Brain pericyte (primary cell): ENCODE measurements around the gene MMP12.

ENCODE experiments used
- DNase-seq: peaks from one replicate; pipeline ENCODE4 v3.0.0-alpha.2; 2012; ENCODE audit warnings: low read depth, low spot score

MMP12 gene

DNA sequence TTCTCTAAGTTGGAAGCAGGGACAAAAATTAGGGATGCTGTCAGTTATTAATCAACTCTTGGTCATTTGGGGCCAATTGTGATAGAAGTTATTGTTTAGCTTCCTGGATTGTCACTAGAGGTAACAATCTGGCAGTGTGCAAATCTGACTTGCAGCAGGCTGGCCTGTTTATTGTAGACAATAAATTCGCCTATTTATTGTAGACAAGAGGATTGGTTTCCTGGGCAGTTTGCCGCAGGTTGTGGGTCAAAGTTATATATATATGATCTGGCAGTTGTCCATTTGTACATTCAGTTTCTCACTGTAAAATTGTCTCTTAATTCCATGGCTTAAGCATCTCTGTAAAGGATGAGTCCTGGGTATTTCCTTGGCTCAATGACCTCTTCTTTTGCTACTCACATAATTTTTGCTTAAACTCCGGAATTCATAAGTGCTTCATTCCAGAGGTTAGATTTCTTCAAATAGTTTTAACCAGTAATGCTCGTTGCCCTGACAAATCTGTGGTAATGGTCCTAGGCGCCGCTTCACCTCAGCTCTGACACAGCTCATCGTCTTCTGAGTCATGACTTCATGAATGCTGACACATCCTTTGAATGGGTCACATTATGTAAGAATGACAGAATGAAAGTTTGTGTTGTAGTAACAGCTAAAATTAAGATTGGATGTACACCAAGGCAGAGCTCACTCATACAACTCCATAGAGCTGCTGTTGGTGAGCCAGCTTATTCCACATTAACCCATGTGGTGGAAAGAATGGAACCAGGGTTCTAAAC, 23.6 kb downstream of the MMP12 start:
- DNase-seq, result no peak

DNA sequence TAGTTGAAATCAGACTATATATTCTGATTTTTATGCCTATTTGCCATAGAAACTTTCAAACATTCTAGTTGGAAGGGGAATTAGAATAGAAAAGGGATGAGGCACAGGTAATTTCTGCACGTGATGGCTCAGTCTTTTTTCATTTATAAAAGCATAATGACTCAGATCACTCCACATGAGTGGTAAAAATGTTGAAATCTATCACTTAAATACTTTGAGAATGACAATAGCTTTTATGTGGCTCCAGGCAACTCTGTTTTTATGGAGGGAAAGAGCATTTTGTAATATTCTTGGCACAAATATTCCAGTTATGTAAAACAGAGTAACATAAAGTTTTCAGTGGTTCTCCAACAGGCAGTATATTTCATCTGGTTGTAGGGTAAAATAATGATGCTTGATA, 25.5 kb downstream of the MMP12 start:
- DNase-seq, result no peak

DNA sequence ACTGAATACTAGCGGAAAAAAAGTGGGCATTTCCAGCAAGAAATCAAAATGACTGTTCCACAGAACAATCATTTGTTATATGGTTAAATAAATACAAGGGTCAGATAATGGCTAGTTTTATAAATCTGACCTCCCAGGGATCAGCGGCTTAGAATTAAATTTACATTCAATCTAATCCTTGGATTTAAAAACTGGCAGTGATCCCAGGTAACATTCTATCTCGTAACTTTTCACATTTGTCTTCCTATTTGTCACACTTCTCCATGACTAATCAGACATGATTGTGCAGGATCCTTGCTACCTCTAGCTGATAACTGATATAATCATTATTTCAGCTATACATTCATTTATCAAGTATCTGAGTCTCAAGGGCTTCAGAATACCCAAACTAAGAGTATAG, 28.5 kb downstream of the MMP12 start:
- no peak for DNase-seq

DNA sequence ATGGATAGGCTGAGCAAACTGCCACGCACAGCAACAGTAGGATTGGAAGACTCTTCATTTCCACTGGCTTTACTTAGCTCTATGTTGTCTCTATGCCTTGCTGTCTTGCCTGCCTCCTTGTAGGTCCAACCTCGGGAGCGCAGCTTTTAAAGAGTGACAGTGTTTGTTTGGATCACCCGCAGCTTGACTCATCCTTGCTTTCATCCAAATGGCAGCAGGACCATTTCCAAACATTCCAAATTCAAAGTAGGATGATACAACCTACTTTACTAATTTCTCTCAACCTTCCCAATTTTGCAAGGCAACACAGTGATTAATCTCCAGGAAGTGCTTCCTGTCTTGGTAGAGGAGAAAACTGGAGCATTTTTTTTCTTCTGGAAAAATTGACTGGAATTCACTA, 31.3 kb downstream of the MMP12 start, which contains the start of gene MMP3:
TSS of gene MMP3 (minus strand) at position 121 of the 400 bp plus-strand sequence. CDS start at position 58, 63 bp downstream.
- no peak for DNase-seq

DNA sequence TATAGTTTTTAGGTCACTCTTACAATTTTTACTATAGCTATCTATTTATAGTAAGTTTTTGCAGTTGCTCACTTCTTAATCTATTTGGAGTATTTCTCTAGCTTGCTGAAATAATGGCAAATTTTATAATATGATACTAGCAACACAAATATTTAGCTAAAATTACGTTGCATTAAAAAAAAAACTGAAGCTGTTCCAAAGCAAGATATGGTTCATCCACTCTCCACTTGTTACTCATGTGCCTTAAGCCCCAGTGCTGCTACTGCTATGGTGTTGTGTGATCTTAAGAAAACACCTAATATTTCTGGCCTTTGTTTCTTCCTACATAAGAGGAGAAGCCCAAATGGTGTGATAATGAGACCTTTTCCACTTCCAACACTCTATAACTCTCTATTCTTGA, 31.9 kb downstream of the MMP12 start:
- no peak for DNase-seq

DNA sequence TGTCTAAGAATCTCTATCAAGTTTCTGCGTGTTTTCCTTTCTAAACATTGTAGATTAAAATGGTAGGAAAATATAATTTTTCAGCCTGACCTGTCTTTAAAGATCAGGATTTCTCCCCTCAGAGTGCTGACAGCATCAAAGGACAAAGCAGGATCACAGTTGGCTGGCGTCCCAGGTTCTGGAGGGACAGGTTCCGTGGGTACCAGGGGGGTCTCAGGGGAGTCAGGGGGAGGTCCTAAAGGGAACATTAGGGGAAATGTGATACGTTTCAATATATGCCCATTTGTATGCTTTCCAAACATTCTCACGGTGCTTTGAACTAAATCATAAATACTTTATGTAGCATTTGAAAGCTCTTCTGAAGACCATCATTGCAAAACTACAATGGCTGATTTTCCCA, 34.8 kb downstream of the MMP12 start:
- DNase-seq, result no peak

DNA sequence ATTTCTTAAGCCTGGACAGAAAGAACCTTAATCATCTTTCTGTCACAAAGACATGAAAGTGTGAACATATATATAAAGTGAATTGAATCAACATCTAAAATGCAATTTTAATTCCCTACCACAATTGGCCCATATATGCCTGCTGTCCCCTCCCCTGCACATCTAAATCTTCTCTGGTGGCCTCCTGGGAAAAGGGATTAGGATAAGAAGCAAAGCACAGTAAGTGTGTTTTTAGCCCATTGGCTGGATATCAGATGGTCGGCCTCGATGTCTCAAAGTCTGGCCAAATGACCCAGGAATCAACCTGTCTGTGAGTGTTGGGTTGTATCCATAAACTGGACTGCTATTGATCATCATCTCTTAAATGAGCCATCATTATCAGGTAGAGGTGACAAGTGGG, 37.1 kb downstream of the MMP12 start:
- no peak for DNase-seq

DNA sequence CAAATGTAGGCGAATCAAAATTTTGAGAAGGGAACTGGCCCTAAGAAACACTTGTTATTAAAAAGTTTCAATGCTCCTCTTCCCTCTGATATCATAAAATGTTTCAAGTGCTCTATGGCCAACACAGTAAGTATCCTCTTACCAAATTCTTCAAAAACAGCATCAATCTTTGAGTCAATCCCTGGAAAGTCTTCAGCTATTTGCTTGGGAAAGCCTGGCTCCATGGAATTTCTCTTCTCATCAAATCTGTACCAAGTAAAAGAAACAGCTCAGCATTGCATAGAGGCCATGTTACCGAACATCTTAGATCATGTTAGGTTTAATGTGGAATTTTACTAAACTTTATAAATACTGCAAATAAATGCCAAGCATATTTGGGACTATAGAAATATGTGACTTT, 37.6 kb downstream of the MMP12 start:
- DNase-seq, result no peak

DNA sequence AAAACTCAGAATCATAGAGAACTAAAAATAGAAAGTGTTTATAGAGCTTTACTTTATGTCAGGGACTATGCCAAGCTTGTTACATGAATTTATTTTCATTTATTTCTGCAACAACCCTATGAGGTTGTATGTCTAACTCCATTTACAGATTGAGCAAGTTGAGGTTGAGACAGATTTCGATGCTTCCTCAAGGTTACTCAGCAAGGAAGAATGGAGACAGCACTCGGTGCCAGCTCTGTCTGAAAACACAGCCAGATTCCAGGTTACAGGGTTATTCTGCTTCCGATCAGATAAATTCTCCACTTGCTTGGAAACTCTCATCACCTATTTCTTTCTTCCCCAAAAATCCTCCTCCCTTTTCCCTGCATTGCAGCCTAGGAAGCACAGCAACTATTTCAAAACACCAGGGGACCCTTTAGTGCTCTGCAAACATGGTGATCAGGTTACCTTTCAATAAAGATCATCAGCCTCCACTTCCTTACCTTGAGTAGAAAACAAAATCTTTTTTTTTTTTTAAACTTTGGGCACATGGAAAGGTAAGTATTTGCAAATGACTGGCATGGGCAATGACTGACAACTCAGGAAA, 38.4 kb downstream of the MMP12 start:
- DNase-seq, result no peak

DNA sequence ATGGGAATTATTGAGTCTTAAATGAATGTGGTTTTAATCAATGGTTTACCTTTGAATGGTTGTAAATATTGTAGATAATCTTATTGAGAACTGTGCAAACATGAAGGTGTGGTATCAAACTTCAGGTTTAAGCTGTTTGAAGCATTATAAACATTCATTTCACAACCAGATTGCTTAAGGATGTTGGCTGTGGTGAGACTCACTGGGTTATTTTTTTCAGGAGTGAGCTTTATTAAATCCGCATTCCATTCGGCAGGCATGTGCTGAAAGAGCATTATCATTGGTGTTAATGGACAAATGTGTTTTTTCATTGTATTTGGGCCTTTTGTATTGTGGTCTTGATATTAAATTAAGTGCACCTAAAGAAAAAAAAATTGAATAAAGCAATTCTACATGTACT, 41.1 kb downstream of the MMP12 start:
- DNase-seq, result no peak

DNA sequence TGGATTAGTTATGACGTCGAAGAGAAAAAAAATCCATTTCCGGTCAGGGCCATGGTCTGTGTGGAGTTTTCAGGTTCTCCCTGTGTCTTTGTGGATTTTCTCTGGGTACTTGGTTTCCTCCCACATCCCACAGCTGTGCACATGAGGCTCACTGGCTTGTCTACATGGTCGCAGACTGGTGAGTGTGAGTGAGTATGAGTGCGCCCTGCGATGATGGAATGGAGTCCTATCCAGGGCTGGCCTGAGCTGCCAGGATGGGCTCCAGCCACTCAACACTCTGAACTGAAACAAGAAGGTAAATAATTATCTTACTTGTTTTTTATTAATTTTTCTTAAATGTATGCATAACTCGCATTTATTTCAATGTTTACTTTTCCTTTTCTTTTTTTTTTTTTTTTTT, 42.2 kb downstream of the MMP12 start:
- no peak for DNase-seq

DNA sequence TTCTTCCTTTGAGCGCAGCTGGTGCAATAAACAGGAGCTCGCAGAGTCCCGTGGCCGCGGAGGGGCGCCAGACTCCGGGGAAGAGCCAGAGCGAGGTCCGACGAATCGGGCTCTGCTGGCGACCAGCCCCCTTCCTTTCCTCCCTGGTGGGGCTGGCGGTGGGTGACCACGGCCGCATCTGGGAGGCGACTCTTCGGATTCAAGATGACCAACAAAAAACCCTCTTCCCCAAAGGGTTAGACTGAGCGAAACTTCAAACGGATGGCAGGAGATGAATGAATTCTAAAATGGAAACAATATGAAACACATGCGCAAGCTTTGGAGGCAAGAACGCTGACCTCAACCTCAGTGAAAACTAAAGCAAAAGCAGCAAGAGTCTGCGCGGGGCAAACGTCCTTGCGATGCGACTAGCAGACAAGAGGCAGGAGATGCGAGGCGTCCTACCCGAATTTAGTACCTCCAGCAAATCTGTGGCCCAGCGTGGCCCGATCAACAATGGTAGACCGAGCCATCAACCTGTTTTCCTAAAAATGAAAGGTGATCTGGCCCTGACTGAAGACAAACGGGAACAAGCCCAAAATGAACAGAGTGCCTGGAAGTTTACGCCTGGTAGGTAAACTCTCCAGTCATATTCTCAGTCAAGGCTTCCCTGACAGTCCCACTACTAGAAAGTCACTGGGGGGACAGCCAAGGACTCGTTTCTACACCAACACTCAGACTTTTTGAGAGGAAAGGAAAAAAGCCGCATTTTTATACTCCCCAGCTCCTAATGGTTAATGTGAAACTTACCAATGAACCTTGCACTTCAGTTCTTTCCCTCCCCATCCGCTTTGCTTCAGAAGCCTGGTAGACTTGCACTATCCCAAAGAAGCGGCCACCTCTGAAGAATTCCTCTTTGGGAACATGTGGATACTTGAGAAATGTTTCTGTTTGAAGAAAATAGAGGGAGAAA, 43.0 kb downstream of the MMP12 start:
- peak; percentile 18 for DNase-seq

DNA sequence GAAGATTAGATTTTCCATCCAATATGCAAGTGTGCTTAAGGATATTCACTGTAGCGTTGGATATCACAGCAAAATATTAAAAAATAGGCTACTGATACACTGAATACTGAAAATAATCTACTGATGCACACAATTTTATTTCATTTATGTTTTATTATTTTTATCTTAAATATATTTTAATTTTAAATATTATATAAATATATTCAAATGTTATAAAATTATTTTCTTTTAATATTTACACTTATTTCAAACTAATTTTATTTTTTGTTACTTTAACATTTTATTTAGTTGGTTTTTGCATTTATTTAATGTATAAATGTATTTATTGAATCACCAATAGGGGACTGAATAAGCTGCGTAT, 43.7 kb downstream of the MMP12 start:
- no peak for DNase-seq

DNA sequence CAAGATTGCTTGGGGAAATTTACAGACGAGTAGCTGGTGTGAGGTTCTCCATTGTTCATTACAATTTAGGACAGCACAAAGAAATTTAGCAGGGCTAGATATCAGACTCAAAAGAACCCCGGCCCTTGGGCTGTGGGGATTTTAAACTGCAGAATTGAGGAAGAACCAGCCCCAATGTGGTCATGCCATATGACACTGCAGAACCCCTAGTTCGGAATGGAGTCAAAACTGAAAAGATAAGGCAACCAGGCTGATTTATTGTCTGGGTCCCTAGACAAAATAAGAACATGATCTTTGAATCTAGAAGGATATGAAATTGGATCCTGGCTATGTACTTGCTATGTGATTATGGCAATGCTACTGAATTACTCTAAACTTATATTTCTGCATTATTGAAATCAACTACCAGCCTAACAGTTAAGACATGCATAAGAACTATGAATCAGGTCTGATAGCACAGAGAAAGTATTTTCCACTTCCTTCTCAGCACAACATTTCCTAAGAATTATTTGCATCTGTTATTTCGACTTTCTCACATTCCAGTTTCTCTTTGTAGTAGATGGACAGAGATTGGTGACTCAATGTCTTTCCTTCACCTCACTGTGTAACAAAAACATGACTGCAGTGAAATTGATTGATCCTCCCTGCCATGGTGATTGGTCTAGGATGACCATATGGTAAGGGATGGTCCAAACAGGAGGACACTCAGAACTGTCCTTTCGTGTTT, 44.6 kb downstream of the MMP12 start:
- no peak for DNase-seq

DNA sequence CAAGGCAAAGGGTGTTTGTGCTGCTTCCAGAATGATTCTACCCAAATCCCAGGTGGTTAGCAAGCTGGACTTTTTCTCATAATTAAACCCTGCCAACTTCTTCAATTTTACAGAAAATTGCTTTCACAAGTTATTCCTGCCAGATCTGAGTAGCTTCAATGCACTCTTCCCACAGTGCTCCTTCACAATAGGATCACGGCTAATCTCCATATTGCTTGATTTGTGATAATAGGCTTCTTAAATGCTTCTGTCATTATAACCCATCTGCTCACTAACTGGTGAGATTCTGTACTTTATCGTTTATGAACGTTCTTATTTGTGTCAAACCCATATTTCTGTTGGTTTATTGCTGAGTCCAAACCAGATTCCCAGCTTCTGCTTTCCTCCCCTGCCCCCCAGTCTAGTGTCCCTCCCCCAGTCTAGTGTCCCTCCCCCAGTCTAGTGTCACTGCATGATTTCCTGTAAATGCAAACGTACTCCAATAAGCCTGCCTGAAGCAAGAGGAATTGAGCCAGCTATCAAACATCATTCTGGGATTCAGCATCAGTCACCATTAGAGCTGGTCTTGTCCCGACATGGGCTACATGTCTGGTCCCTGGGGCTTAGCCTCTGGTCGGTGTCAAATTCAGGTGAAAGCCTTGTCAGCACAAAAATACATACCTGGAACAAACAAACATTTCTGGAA, 45.3 kb downstream of the MMP12 start:
- no peak for DNase-seq

DNA sequence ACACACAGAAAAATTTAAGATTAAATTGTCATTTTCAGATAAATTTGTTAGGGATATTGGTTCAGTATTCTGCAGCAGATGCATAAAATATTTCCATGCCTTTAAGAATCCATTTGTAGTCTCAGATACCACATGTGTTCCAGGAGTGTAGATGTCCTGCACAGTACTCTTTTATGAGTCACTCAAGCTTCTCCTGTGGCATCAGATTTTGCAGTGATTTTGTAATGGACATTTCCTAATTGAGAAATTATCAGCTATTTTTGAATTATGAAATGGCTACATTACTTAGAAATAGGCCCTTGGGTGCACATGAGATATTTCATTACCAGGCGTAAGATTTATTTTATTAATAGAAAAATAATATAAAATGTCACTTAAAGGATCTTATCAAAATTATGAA, 50.2 kb downstream of the MMP12 start:
- DNase-seq, result no peak

DNA sequence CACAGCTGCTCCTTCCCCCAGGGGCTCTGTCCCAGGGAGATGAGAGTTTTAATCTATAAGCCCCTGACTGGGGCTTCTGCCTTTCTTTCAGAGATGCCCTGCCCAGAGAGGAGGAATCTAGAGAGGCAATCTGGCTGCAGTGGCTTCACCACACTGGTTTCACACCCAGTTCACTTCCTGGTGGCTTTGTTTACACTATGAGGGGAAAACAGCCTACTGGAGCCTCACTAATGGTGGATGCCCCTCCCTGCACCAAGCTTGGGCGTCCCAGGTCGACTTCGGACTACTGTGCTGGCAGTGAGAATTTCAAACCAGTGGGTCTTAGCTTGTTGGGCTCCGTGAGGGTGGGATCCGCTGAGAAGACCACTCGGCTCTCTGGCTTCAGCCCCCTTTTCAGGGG, 55.3 kb downstream of the MMP12 start:
- no peak for DNase-seq

DNA sequence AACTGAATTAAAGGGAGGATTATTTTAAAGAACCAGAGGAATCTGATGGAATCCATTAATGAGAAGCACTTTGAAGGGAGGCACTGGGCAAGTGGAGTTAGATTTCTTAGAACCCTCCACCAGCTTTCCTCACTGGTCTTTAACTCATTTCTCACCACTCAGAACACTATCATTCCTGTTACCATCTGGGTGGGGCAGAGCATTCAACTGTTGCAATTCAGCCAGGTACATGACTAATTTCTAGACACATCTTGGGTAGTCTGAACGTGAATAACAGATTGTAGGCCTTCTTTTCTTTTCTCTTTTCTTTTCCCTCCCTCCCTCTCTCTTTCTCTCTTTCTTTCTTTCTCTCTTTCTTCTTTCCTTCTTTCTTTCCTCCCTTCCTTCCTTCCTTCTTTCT, 61.3 kb downstream of the MMP12 start:
- no peak for DNase-seq
